ENCODE data around the gene CLDN17.

Gene CLDN17, protein sequence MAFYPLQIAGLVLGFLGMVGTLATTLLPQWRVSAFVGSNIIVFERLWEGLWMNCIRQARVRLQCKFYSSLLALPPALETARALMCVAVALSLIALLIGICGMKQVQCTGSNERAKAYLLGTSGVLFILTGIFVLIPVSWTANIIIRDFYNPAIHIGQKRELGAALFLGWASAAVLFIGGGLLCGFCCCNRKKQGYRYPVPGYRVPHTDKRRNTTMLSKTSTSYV

DNA sequence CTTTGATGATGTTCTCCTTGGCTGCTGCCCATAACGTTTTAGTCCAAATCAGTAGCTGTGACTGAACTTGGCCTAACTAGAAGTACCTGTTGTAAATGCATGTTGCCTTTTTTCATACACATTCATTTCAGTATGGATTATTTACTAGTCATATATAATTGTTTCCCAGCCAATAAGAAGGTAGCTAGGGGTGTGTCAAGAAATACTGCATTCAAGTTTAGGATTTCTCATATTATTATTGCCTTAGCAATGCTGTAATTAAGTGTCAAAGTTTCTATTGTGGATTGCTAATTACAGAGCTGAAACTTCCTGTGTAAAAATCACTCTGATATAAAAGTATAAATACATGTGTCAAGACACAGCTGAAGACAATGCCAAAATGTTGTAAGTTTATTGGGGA is at the start of gene CLDN17:
CLDN17 (minus strand) TSS at position 101 of the 400 bp plus-strand sequence. CDS start 188 bp downstream, outside the sequence.
- no peak within 1 kb of the TSS for H3K4me3 ChIP-seq (ENCODE audit: low read depth, low read length)
- DNase-seq (ENCODE audit: low read depth), result no peak
- in situ Hi-C loops (cut with HindIII; ENCODE audit: low sequenced_read_pairs), result no loop called here
- TF ChIP-seq, protein P1, sequence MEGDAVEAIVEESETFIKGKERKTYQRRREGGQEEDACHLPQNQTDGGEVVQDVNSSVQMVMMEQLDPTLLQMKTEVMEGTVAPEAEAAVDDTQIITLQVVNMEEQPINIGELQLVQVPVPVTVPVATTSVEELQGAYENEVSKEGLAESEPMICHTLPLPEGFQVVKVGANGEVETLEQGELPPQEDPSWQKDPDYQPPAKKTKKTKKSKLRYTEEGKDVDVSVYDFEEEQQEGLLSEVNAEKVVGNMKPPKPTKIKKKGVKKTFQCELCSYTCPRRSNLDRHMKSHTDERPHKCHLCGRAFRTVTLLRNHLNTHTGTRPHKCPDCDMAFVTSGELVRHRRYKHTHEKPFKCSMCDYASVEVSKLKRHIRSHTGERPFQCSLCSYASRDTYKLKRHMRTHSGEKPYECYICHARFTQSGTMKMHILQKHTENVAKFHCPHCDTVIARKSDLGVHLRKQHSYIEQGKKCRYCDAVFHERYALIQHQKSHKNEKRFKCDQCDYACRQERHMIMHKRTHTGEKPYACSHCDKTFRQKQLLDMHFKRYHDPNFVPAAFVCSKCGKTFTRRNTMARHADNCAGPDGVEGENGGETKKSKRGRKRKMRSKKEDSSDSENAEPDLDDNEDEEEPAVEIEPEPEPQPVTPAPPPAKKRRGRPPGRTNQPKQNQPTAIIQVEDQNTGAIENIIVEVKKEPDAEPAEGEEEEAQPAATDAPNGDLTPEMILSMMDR (IDR thresholded peaks at IDR 0.05; ENCODE audit: low read depth, low read length, missing control alignments), result no peak

DNA sequence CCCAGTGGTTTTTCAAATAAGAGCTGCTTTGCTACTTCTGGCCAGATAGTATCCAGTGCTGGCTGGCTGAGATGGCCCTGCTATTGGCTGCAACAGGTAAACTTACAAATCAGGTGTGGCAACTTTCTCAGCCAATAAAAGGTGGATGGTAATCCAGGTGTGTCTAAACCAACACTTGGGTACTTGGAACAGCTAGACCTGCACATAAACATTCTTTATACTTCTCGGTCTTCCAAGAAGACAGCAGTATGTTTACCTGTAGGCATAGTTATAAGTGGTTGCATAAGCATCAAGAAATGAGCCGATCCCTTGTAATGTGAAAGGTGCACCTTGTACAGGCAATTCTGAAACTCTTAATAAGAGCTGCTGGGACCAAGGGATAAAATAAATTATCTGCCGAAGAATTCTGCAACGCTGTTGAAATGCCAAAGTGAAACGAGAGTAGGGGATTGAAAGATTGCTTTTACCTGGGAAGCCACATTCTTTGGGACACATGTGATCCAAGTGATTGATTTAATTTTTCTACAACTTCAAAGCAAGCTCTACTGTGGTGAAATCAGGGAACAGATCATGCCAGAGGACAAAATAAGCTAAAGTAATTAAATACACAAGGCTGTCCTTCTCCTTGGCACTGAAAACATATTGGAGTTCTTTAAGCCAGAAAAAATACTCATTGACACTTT is 49.6 kb upstream of the CLDN17 start, which contains the start of gene CLDN8:
CLDN8 (minus strand) TSS at position 57 of the 683 bp plus-strand sequence. CDS start 172 bp downstream, outside the sequence.
- in situ Hi-C loops (cut with HindIII; ENCODE audit: low sequenced_read_pairs), result no loop called here
- DNase-seq (ENCODE audit: low read depth), result no peak
- H3K4me3 ChIP-seq (ENCODE audit: low read depth, low read length), result no peak within 1 kb of the TSS
- TF ChIP-seq, protein P1 (IDR thresholded peaks at IDR 0.05; ENCODE audit: low read depth, low read length, missing control alignments), result no peak

DNA sequence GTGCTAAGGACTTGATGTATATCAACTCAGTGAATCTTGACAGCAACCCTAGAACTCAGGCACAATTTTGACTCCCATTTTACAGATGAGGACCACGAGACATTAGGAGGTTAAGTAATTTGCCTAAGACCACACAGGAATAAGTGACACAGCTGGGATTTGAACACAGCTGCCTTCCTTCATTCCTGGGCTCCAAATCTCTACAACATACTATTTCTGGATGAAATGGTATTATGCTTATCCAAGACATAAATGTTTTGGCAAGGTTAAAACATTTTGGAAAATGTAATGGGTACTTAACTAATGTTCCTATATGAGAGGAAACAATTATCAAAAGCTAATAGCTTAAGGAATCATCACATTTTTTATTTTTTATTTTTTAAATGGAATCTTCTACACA is 44.5 kb upstream of the CLDN17 start:
- in situ Hi-C loops (cut with HindIII; ENCODE audit: low sequenced_read_pairs), result no loop called here
- TF ChIP-seq, protein P1 (IDR thresholded peaks at IDR 0.05; ENCODE audit: low read depth, low read length, missing control alignments), result no peak
- DNase-seq (ENCODE audit: low read depth), result no peak
- no peak overlapping the region for H3K4me3 ChIP-seq (ENCODE audit: low read depth, low read length)

DNA sequence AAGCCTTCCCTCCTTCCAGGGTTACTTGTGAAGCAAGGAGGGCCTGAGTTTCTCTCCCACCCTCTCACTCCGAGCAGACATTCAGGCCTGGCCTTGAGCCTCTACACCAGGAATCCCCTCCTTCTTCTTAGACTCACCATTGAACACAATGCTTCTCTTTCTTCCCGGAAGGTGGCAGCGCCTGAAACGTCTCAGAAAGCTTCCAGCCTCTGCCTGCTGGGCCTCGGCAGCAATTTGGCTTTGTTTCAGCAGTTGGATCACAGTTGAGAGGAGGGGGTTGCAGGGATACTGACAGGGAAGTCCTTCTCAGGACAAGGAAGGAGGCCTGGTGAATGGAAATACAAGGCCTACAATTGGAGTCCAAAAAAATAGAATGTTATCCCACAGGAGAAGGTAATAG is 43.0 kb upstream of the CLDN17 start:
- in situ Hi-C loops (cut with HindIII; ENCODE audit: low sequenced_read_pairs), result no loop called here
- no peak for DNase-seq (ENCODE audit: low read depth)
- TF ChIP-seq, protein P1 (IDR thresholded peaks at IDR 0.05; ENCODE audit: low read depth, low read length, missing control alignments), result no peak
- H3K4me3 ChIP-seq (ENCODE audit: low read depth, low read length), result no peak overlapping the region

DNA sequence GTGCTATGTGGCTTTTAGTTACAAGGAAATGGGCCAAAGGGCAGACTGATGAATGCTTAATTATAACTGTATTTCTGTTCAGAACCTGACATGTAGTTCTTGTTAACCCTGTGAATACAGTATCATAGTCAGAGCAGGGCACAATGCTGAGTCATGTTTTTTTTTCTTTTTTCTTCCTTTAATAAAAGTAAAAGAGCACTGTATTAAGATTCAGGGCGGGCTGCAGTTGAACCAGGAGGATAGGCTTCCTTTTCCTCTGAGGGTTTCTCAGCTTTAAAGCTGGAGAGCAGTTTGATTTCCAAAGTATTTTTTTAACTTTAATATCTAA is 40.6 kb upstream of the CLDN17 start:
- H3K4me3 ChIP-seq (ENCODE audit: low read depth, low read length), result no peak overlapping the region
- in situ Hi-C loops (cut with HindIII; ENCODE audit: low sequenced_read_pairs), result no loop called here
- TF ChIP-seq, protein P1 (IDR thresholded peaks at IDR 0.05; ENCODE audit: low read depth, low read length, missing control alignments), result no peak
- DNase-seq (ENCODE audit: low read depth), result no peak

DNA sequence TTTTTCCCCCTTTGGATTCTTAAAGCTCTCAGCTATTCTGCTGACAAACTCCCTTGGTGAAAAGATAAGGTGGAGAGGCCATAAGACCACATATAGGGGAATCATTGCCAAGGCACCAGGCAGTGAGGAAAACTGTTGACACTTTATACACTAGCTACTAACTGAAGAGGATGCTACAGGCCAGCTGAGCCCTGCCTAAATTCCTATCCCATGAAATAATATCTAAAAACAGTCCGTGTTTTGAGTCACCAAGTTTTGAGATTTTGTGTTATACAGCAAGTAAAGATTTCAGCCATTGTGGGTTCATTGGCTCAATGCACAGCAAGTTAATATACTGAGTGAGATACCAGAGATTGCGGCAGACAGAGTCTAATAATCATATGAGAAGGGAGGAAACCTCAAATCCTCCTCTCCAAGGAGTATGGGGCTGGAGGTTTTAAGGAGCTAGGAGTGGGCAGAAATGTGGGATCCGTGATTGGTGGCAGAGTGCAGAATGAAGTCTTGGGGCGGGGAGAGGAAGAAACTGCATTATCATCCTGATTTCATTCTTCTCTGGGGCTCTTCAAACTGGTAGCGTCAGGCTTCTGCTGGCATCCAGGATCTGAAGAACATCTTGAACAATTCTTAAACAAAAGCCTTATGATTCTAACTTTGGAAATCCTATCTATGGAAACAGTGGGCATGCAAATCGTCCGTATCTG is 40.1 kb upstream of the CLDN17 start:
- TF ChIP-seq, protein P1 (IDR thresholded peaks at IDR 0.05; ENCODE audit: low read depth, low read length, missing control alignments), result no peak
- no peak for DNase-seq (ENCODE audit: low read depth)
- in situ Hi-C loops (cut with HindIII; ENCODE audit: low sequenced_read_pairs), result no loop called here
- no peak overlapping the region for H3K4me3 ChIP-seq (ENCODE audit: low read depth, low read length)

Measured in astrocyte of the cerebellum (primary cell).